ENCODE measurements around the gene NOD1.

The NOD1 gene

DNA sequence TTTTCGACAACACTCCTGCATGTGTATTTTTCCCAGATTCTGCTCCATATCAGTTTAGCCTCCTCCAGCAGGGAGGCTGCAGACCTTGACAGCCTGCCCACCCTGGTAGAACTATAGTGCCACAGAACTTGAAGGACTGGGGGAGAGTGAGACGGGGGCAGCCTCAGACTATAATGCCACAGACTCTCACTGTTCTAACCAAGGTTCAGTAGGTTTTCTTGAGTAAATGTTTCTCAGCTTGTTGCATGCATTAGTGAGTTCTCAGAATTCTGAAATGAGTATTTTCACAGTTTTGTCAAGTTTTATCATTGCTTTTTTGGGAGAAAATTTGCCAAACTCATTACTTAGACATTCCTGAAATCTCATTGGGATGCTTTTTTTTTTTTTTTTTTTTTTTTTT is 98.3 kb downstream of the NOD1 start:
- Histone ChIP-seq H3K36me3 (ENCODE audit: insufficient read depth, low read length) (no peaks in the 10 kb centered on the region), H3K9me3 (ENCODE audit: control insufficient read depth, insufficient read depth, low read length) (no peaks in the 10 kb centered on the region), H3K9ac (ENCODE audit: low read depth, low read length) (no peak overlapping the region), H3K4me1 (ENCODE audit: insufficient read depth, low read length) (no peaks in the 10 kb centered on the region)

DNA sequence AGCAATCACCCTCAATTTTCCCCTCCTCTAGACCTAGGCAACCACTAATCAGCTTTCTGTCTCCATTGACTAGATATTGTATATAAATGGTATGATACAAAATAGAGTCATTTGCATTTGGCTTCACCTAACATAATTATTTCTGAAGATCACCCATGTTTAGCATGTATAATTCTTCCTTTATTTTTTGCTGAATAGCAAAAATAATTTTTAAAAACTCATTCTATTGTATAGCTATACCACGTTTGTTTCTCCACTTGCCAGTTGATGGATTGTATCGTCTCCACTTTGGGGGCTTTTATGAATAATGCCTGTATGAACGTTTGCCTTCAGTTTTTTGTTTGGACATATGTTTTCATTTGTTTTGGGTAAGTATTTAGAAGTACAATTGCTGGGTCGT is 98.8 kb downstream of the NOD1 start:
- Histone ChIP-seq H3K4me1 (ENCODE audit: insufficient read depth, low read length) (no peaks in the 10 kb centered on the region), H3K9ac (ENCODE audit: low read depth, low read length) (no peak overlapping the region), H3K9me3 (ENCODE audit: control insufficient read depth, insufficient read depth, low read length) (no peaks in the 10 kb centered on the region), H3K36me3 (ENCODE audit: insufficient read depth, low read length) (no peaks in the 10 kb centered on the region)

DNA sequence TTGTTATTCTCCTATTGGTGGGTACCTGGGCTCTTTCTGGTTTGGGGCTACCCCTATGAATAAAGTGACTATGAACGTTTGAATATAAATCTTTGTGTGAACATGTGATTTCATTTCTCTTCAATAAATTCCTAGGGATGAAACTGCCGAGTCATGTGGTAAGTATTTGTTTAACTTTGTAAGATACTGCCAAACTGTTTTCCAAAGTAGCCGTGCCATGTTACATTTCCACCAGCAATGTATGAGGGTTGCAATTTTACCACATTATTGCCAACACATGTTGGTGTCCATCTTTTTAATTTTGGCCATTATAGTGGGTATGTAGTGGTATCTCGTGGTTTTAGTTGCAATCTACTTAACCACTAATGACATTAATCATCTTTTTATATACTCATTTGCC is 99.5 kb downstream of the NOD1 start:
- Histone ChIP-seq H3K36me3 (ENCODE audit: insufficient read depth, low read length) (no peaks in the 10 kb centered on the region), H3K9me3 (ENCODE audit: control insufficient read depth, insufficient read depth, low read length) (no peaks in the 10 kb centered on the region), H3K4me1 (ENCODE audit: insufficient read depth, low read length) (no peaks in the 10 kb centered on the region), H3K9ac (ENCODE audit: low read depth, low read length) (no peak overlapping the region)

DNA sequence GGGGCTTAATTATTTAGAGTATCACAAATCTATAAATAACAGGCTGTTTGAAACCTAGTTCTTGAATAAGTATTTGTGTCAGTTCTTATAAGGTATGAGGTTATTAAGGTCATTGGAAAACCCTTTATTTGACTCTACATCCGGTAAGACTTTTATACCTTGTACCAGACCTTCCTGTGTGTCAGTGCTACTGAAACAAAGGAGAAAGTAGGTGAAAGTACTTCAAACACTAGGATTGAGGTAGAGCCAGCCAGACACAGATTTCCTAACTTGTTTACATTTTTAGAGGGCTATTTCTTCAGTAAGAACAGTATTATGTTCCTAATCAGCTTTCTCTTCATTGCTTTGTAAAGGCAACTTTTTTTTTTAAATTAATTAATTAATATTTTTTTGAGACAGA is 100.3 kb downstream of the NOD1 start:
- no peaks in the 10 kb centered on the region for H3K36me3 ChIP-seq (ENCODE audit: insufficient read depth, low read length)
- H3K9me3 ChIP-seq (ENCODE audit: control insufficient read depth, insufficient read depth, low read length), result no peaks in the 10 kb centered on the region
- H3K9ac ChIP-seq (ENCODE audit: low read depth, low read length), result no peak overlapping the region
- H3K4me1 ChIP-seq (ENCODE audit: insufficient read depth, low read length), result no peaks in the 10 kb centered on the region

Measured in ES-I3 (cell line).